ENCODE results near the gene MSL1. TPM values are rescaled to one million over a fixed set of nuclear protein-coding genes. Genes with fewer than 3 reads are reported as not detected.

MSL1 gene
- total RNA-seq, 4 donors from 2014 or later: 42.0 to 87.6 (median 61.7) TPM

Other genes with a start within 250 kb of the MSL1 start
- 10 to 100 TPM; 15.2 to 80.4 (median 24.3) TPM for gene GSDMB, start 203.3 kb upstream of the MSL1 start, total RNA-seq
- gene ORMDL3, start 194.4 kb upstream of the MSL1 start, total RNA-seq: 100 to 1,000 TPM; 145 to 419 (median 200) TPM
- not detected for gene LRRC3C, start 194.2 kb upstream of the MSL1 start, total RNA-seq
- gene GSDMA, start 159.0 kb upstream of the MSL1 start, total RNA-seq: 1 to 10 TPM in 3 of 4 donors, not detected in 1; 1.3 to 9.0 (median 7.1) TPM
- 10 to 100 TPM; 52.2 to 86.8 (median 68.2) TPM for gene PSMD3, start 141.2 kb upstream of the MSL1 start, total RNA-seq
- not detected for gene CSF3, start 106.5 kb upstream of the MSL1 start, total RNA-seq
- 10 to 100 TPM; 47.6 to 75.5 (median 63.0) TPM for gene MED24, start 67.6 kb upstream of the MSL1 start, total RNA-seq
- 10 to 100 TPM; 35.7 to 81.2 (median 47.1) TPM for gene THRA, start 59.0 kb upstream of the MSL1 start, total RNA-seq
- 10 to 100 TPM in 2 of 4 donors, 1 to 10 TPM in 2; 4.2 to 16.0 (median 12.7) TPM for gene NR1D1, start 21.4 kb upstream of the MSL1 start, total RNA-seq
- 10 to 100 TPM; 37.4 to 81.4 (median 71.8) TPM for gene CASC3, start 18.6 kb downstream of the MSL1 start, total RNA-seq
- gene RAPGEFL1, start 55.5 kb downstream of the MSL1 start, total RNA-seq: 1 to 10 TPM; 2.4 to 7.3 (median 5.2) TPM
- 10 to 100 TPM in 1 of 4 donors, 1 to 10 TPM in 3; 8.1 to 10.2 (median 9.7) TPM for gene WIPF2, start 97.3 kb downstream of the MSL1 start, total RNA-seq
- 1 to 10 TPM in 1 of 4 donors, under 1 TPM in 3; 0.16 to 2.2 (median 0.30) TPM for gene CDC6, start 165.9 kb downstream of the MSL1 start, total RNA-seq
- gene RARA, start 187.2 kb downstream of the MSL1 start, total RNA-seq: 10 to 100 TPM; 13.9 to 21.5 (median 17.9) TPM
- under 1 TPM in 1 of 4 donors, not detected in 3; 0.94 TPM for gene GJD3, start 242.8 kb downstream of the MSL1 start, total RNA-seq